GM12801 (cell line): Measurements from ENCODE around the gene OR52N1.

Experiments used
- TF ChIP-seq, protein P1 (sequence below): IDR thresholded peaks from one replicate; pipeline ENCODE4 v1.5.1; 2011; ENCODE audit warnings: control low read depth; ENCODE audit not compliant: insufficient read length; ENCODE audit errors: extremely low read depth

The OR52N1 gene

DNA sequence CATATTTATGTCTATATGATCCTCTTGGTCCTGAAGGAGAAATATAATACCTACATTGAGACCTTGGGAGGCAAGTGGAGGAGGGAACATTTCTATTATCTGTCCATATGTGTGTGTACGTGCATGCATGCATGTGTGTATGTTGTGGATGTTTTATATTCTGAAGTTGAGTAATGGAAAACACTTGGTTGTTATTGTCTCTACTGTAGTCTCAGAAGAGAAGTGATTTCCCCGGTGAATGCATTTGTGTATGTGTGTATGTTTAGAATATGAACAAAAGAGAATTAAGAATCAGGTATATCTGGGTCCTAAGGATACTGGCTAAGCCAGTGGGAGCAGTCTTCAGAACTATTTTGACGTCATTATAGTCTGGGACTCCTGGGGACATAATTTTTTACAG is at the start of gene OR52N1:
Gene OR52N1, minus strand, starts transcription at position 101 of the 400 bp plus-strand sequence. CDS start 2,449 bp downstream, outside the sequence.
- TF ChIP-seq, protein P1, sequence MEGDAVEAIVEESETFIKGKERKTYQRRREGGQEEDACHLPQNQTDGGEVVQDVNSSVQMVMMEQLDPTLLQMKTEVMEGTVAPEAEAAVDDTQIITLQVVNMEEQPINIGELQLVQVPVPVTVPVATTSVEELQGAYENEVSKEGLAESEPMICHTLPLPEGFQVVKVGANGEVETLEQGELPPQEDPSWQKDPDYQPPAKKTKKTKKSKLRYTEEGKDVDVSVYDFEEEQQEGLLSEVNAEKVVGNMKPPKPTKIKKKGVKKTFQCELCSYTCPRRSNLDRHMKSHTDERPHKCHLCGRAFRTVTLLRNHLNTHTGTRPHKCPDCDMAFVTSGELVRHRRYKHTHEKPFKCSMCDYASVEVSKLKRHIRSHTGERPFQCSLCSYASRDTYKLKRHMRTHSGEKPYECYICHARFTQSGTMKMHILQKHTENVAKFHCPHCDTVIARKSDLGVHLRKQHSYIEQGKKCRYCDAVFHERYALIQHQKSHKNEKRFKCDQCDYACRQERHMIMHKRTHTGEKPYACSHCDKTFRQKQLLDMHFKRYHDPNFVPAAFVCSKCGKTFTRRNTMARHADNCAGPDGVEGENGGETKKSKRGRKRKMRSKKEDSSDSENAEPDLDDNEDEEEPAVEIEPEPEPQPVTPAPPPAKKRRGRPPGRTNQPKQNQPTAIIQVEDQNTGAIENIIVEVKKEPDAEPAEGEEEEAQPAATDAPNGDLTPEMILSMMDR, result no peak

DNA sequence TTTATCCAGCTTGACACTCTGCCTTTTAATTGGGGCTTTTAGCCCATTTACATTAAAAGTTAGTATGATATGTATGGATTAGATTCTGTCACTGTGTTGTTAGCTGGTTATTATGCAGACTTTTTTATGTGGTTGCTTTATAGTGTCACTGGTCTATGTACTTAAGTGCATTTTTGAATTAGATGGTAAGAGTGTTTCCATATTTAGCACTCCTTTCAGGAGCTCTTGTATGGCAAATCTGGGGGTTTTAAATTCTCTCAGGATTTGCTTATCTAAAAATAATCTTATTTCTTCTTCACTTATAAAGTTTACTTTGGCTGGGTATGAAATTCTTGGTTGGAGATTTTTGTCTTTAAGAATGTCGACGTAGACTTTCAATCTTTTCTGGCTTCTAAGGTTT is 46.6 kb upstream of the OR52N1 start:
- TF ChIP-seq, protein P1, result no peak

GRCh38 chr11:5833446-5833845 is 42.4 kb upstream of the OR52N1 start:
- TF ChIP-seq, protein P1, result no peak

GRCh38 chr11:5831196-5831829 is 40.2 kb upstream of the OR52N1 start:
- TF ChIP-seq, protein P1, result no peak

- TF ChIP-seq, protein P1, result no peak
Measured at GRCh38 chr11:5818245-5818886, 27.3 kb upstream of the OR52N1 start.

GRCh38 chr11:5815534-5815933 is 24.5 kb upstream of the OR52N1 start:
- TF ChIP-seq, protein P1, result no peak

GRCh38 chr11:5809905-5810795 is 19.1 kb upstream of the OR52N1 start:
- TF ChIP-seq, protein P1, result no peak
